T-helper 1 cell treated with Interleukin-12 subunit alpha and Interleukin-12 subunit beta and Interleukin-4 antibody, amounts not matched to agents 30 ng/mL and 1 ng/mL, for 36 hours (primary cell): ENCODE results near the gene TOMM40. TPM values are rescaled to one million over a fixed set of nuclear protein-coding genes. Genes with fewer than 3 reads are reported as not detected.

Source experiments
- intact Hi-C: fragments of 100-400 bp; cut with micrococcal nuclease; formaldehyde crosslinking; loops from one replicate; pipeline ENCODE4 v1.15.1; 2024
- total RNA-seq: library from RNA; stranded (reverse); gene quantifications from 2 replicates; pipeline ENCODE4 v1.2.3, GENCODE V29; 2022

TOMM40 gene
- total RNA-seq, 1 donor from 2014 or later, result 81.6 TPM

DNA sequence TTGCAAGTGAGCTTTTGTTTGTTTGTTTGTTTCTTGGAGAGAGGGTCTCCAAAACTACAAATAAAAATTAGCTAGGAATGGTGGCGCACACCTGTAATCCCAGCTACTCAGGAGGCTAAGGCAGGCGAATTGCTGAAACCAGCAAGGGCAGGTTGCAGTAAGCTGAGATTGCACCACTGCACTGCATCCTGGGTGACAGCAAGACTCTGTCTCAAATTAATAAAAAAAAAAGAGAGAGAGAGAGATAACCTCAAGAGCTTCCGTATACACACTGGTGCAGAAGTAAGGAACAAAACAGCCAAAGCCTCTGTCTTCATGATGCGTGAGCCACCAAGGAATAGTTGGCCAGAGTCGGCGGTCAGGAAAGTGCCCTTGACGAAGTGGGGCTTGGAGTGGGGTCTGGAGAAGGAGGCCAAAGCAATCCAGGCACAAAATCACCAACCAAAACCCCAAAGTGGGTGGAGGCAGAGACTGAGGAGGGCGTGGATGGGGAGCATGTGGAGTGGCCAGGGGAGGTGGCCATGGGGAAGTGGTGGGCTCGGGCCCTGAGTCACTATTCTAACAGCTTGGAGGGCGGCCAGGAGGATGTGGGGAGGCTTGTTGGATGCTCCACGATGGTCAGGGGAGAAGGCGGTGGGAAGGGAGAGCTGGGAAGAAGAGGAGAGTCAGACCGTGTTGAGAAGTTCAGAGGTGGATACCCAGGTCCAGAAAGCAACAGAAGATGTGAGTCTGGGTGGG is 21.2 kb upstream of the TOMM40 start:
- intact Hi-C loops, result no loop called here

GRCh38 chr19:44871809-44872208 is 19.2 kb upstream of the TOMM40 start:
- intact Hi-C loops, result no loop called here

GRCh38 chr19:44872661-44873060 is 18.4 kb upstream of the TOMM40 start:
- intact Hi-C loops, result no loop called here

DNA sequence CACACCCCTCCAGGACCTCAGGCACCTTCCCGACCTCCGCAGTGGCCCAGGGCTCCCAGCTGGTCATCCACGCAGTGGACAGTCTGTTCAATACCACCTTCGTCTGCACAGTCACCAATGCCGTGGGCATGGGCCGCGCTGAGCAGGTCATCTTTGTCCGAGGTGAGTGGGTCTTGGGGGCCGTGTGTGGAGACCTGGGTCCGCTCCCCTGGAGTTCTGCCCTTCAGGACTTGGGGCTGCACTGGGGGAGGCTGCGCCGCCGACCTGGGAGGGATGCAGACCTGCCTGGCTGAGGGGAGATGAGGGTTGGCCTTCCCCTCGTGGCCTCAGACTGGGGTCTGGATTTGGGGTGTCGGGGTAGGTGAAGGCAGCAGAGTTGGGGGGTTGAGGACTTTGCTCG is 16.7 kb upstream of the TOMM40 start:
- intact Hi-C loops, result no loop called here

DNA sequence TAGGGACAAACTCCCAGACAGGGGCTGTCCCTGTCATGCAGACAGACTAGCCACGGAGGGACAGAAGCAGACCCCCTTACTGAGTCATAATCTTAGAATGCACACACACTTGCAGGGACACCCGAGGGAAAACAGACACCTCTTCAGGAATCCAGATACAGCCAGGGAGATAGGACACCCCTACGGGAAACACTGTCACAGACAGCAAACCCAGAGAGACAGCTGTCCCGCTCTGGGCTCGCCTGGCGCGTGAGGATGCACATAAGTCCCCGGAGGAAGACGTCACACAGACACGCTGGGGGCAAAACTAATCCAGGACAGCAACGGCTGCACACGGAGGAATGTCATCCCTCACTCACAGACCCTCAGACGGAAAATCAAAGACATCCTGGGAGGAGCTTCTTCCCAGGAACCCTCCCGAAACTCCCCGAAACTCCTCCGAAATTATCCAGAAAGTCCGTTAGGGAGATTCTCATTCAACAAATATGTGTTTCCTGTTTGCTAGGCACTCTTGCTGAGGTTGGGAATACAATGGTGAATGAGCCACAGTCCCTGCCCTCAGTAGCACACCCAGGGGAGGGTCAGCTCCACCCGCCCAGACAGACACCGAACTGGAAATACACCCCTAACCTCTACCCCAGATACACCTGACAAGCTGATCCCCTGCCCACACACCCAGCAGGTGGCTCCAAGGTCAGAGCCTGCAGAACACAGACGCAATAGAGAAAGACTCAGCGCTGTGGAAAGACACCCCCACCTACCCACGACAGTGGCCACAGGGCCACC is 15.2 kb upstream of the TOMM40 start:
- intact Hi-C loops, result no loop called here

- intact Hi-C loops, result no loop called here
Measured at GRCh38 chr19:44876930-44877535, 14.0 kb upstream of the TOMM40 start.

DNA sequence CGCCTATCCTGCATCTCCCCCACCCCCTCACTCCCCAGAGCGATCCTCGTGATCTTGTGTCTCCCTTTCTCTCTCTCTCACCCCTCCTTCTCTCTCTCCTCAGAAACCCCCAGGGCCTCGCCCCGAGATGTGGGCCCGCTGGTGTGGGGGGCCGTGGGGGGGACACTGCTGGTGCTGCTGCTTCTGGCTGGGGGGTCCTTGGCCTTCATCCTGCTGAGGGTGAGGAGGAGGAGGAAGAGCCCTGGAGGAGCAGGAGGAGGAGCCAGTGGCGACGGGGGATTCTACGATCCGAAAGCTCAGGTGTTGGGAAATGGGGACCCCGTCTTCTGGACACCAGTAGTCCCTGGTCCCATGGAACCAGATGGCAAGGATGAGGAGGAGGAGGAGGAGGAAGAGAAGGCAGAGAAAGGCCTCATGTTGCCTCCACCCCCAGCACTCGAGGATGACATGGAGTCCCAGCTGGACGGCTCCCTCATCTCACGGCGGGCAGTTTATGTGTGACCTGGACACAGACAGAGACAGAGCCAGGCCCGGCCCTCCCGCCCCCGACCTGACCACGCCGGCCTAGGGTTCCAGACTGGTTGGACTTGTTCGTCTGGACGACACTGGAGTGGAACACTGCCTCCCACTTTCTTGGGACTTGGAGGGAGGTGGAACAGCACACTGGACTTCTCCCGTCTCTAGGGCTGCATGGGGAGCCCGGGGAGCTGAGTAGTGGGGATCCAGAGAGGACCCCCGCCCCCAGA is 12.8 kb upstream of the TOMM40 start:
- intact Hi-C loops, result no loop called here

GRCh38 chr19:44879309-44880065 is 11.6 kb upstream of the TOMM40 start:
- intact Hi-C loops, result loop anchor here (10.0 kb wide), 1 partner anchor 945 kb away; the partner anchor contains the start of gene ZNF45

- intact Hi-C loops, result loop anchor here (10.0 kb wide), 1 partner anchor 947 kb away; the partner anchor contains the start of gene ZNF45
Measured at GRCh38 chr19:44882063-44882462, 9.0 kb upstream of the TOMM40 start.

GRCh38 chr19:44882619-44883397 is 8.2 kb upstream of the TOMM40 start:
- intact Hi-C loops, result loop anchor here (10.0 kb wide), 1 partner anchor 948 kb away; the partner anchor contains the start of gene ZNF45

DNA sequence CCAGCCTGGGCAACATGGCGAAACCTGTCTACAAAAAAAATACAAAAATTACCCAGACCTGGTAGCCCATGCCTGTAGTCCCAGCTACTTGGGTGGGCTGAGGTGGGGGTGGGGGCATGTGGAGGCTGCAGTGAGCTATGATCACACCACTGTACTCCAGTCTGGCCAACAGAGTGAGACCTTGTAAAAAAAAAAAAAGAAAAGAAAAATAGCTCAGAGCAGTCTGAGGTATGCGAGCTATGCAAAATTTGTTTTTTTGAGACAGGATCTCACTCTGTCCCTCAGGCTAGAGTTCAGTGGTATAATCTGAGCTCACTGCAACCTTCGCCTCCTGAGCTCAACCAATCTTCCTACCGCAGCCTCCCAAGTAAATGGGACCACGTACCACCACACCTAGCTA is 7.1 kb upstream of the TOMM40 start:
- intact Hi-C loops, result loop anchor here (10.0 kb wide), 1 partner anchor 949 kb away; the partner anchor contains the start of gene ZNF45

DNA sequence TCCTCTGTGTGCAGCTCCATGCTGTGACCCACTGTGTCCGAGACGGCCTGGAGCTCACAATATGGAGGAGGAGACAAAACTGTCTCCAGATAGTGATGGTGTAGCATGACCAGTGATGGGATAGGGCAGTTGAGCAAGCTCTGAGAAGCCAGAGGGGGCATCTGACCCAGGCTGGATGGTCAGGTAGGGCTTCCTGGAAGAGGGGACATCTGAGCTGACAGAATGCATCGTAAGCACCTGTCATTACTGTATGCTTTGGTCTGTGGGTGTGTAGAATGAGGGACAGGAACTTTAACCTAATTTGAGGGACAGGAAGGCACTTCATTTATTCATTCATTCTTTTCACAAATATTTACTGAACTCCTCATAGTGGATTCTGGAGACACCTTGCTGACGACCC is 6.5 kb upstream of the TOMM40 start:
- intact Hi-C loops, result loop anchor here (10.0 kb wide), 1 partner anchor 950 kb away; the partner anchor contains the start of gene ZNF45

- intact Hi-C loops, result loop anchor here (10.0 kb wide), 1 partner anchor 951 kb away; the partner anchor contains the start of gene ZNF45
Measured at GRCh38 chr19:44886141-44886540, 4.9 kb upstream of the TOMM40 start.

DNA sequence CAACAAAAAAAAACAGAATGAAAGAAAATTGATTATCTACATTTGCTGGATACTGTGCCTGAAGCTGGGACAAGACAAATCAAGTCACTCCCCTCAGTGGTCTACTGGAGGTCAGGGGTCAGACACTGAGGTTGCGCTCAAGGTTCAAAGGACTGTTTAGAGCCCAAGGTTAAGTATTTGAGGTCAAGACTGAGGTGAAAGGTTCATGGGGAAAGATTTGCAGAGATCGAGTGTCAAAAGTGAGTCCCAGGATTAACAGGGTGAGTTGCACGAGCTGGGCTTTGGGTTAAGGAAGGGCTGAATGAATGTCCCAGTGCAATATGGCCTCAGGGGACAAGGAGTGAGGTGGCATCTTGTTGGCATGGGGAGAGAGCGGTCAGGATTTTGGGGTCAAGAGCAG is 3.4 kb upstream of the TOMM40 start:
- intact Hi-C loops, result loop anchor here (10.0 kb wide), 1 partner anchor 953 kb away; the partner anchor contains the start of gene ZNF45

DNA sequence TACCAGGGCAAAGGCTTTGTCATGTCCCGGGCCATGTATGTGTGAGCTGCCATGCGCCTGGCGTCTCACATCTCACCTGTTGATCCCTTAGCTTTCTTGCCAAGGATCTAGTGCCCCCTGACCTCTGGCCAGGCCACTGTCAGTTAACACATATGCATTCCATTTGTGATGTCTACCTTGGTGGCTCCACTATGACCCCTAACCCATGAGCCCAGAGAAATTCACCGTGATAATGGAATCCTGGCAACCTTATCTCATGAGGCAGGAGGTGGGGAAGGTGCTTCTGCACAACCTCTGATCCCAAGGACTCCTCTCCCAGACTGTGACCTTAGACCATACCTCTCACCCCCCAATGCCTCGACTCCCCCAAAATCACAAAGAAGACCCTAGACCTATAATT is 2.7 kb upstream of the TOMM40 start:
- intact Hi-C loops, result loop anchor here (10.0 kb wide), 1 partner anchor 954 kb away; the partner anchor contains the start of gene ZNF45

GRCh38 chr19:44889830-44890365 is 1.2 kb upstream of the TOMM40 start:
- intact Hi-C loops, result loop anchor here (1.0 to 10.0 kb wide), 21 partner anchors 13 to 1294 kb away; partner anchors contain the start of genes BCL3, BLOC1S3, CLASRP and CLPTM1

GRCh38 chr19:44890366-44891015 is 563 bp upstream of the TOMM40 start:
- intact Hi-C loops, result loop anchor here (1.0 to 10.0 kb wide), 20 partner anchors 13 to 1294 kb away; partner anchors contain the start of genes BCL3, BLOC1S3, CLASRP and CLPTM1

DNA sequence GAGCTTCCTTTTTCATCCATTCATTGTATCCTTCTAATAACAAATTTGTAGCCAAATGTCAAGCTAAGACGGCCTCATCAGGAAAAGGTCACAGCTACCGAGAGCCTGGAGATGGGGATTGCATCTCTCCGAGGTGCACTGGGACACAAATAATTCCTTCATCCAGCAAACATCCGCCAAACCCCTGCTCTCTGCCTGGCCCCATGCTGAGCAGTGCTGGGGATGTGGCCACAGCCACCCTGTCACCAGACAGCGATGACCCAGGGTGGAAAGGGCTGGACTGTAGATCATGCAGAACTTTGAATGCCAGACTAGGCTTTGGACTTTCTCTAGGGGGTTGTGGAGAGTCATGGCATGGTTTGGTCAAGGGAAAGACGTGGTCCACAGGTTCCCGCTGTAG is 1.9 kb downstream of the TOMM40 start:
- intact Hi-C loops, result loop anchor here (10.0 kb wide), 1 partner anchor 1138 kb away; the partner anchor contains the start of gene SMG9
